OCI-LY7 (cell line): Measurements from ENCODE around the gene SEMA7A. TPM values are rescaled to one million over a fixed set of nuclear protein-coding genes. Genes with fewer than 3 reads are reported as not detected.
"Not testable (repeated sequence)": the region's sequence is repeated elsewhere in the genome, so short reads cannot be mapped to it uniquely, and the experiment has no call there.

ENCODE experiments used
- BruUV-seq: library from RNA; stranded (reverse); fragments of 400-500 nt; replicated peaks from 2 replicates; lab custom pipeline; 2021; lab: Mats Ljungman, UMichigan
- CTCF ChIA-PET: fragments of 300-600 bp; sonication (Branson Sonifier 250); formaldehyde crosslinking; loops from one replicate; lab custom pipeline; 2022; ENCODE audit warnings: antibody characterized with exemption; ENCODE audit not compliant: unreplicated experiment; lab: Charles Lee
- POLR2A ChIA-PET: fragments of 300-600 bp; sonication (Branson Sonifier 250); formaldehyde crosslinking; loops from one replicate; lab custom pipeline; 2022; ENCODE audit warnings: antibody characterized with exemption; lab: Charles Lee
- DNase-seq: peaks from one replicate; pipeline ENCODE4 v3.0.0-alpha.2; 2015; ENCODE audit warnings: low spot score
- H2AFZ ChIP-seq: fragments of 200-600 bp; sonication (generic), shearing (Covaris generic); 2 replicates; pipeline ENCODE4 v1.6.1; 2014; ENCODE audit warnings: mild to moderate bottlenecking, antibody characterized with exemption, low read length, moderate library complexity
- H3K27ac ChIP-seq: fragments of 200-600 bp; sonication (generic); 2 replicates; pipeline ENCODE4 v1.5.1; 2014; ENCODE audit warnings: mixed run types, low read depth, mild to moderate bottlenecking, moderate library complexity, low read length, inconsistent platforms; ENCODE audit not compliant: poor library complexity, severe bottlenecking
- H3K36me3 ChIP-seq: fragments of 200-600 bp; sonication (generic); 2 replicates; pipeline ENCODE4 v1.6.1; 2014; ENCODE audit warnings: mild to moderate bottlenecking, antibody characterized with exemption, low read length, moderate library complexity, mixed read lengths; ENCODE audit not compliant: insufficient read depth
- H3K4me1 ChIP-seq: fragments of 200-600 bp; sonication (generic); 2 replicates; pipeline ENCODE4 v1.5.1; 2014; ENCODE audit warnings: mild to moderate bottlenecking, low read length; ENCODE audit not compliant: insufficient read depth, poor library complexity, severe bottlenecking
- H3K4me2 ChIP-seq: fragments of 200-600 bp; sonication (generic); 2 replicates; pipeline ENCODE4 v1.6.1; 2014; ENCODE audit warnings: mild to moderate bottlenecking, low read length
- H3K4me3 ChIP-seq: fragments of 200-600 bp; sonication (generic); 2 replicates; pipeline ENCODE4 v1.5.1; 2014; ENCODE audit warnings: mild to moderate bottlenecking, low read depth, low read length; ENCODE audit not compliant: poor library complexity, severe bottlenecking
- H3K79me2 ChIP-seq: fragments of 200-600 bp; sonication (generic); 2 replicates; pipeline ENCODE4 v1.6.1; 2016; ENCODE audit warnings: low read depth, mild to moderate bottlenecking, low read length, moderate library complexity, mixed read lengths; ENCODE audit not compliant: insufficient read depth
- H3K9me2 ChIP-seq: fragments of 200-600 bp; sonication (generic); 2 replicates; pipeline ENCODE4 v1.6.1; 2016; ENCODE audit warnings: mild to moderate bottlenecking, low read length, mixed read lengths; ENCODE audit not compliant: insufficient read depth
- H3K9me3 ChIP-seq: fragments of 200-600 bp; sonication (generic); 2 replicates; pipeline ENCODE4 v1.6.1; 2014; ENCODE audit warnings: mild to moderate bottlenecking, mixed run types, low read length, mixed read lengths
- H4K20me1 ChIP-seq: fragments of 200-600 bp; sonication (generic); 2 replicates; pipeline ENCODE4 v1.6.1; 2014; ENCODE audit warnings: mild to moderate bottlenecking, antibody characterized with exemption, low read length, moderate library complexity, mixed read lengths; ENCODE audit not compliant: insufficient read depth
- CTCF ChIP-seq: fragments of 200-600 bp; sonication (generic); conservative IDR thresholded peaks from 2 replicates; pipeline ENCODE4 v1.5.1; 2014; ENCODE audit warnings: mild to moderate bottlenecking, antibody characterized with exemption, low read length, moderate library complexity, mixed read lengths
- EZH2phosphoT487 ChIP-seq: fragments of 200-600 bp; sonication (generic); IDR thresholded peaks from 2 replicates; pipeline ENCODE4 v1.6.1; 2018; ENCODE audit warnings: low read depth, borderline replicate concordance, mild to moderate bottlenecking, mixed run types, antibody characterized with exemption, low read length, moderate library complexity, mixed read lengths
- intact Hi-C: fragments of 100-400 bp; cut with micrococcal nuclease; formaldehyde crosslinking; loops from one replicate; pipeline ENCODE4 v1.10.0; 2022; ENCODE audit not compliant: unreplicated experiment
- total RNA-seq, 2 experiments: library from RNA; depleted of rRNA in 1 of 2; stranded (reverse); fragments of >200 nt in 1 of 2; shearing (Covaris generic) in 1 of 2; gene quantifications; 2 replicates each; pipeline ENCODE4 v1.2.3, GENCODE V29; 2014 to 2022

The SEMA7A gene
- total RNA-seq, 2 experiments from 2014 or later = 0.06 to 1.0 TPM

DNA sequence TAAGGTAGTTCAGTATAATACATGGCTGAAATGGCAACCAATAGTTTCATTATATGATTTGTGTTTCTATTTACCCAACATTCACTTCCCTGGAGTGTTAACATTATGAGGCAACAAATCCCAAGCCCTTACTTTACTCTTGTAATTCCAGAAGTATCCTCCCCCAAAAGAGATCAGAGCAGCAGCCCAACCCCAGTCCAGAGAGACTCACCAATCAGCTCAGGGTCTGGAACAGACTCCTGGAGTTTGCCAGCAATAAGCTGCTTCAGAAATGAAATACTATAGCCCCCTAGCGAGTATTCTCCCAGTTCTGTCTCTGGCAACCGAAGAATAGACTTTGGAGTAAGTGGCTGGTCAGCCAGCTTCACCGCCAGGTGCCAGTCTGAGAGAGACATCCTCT lies 24.7 kb upstream of the SEMA7A start:
- intact Hi-C loops = no loop called here
- ChIA-PET CTCF (no interaction called here), POLR2A (interaction anchor here (0.6 to 0.8 kb wide), 3 partner anchors 35 to 546 kb away, joined by 3 to 4 read pairs (median 3); no protein-coding TSS in a partner anchor)
- Histone ChIP-seq H3K9me2 (no peaks in the 10 kb centered on the region), H4K20me1 (no peaks in the 10 kb centered on the region), H3K36me3 (peaks cover 14% of the 10 kb centered on the region), H3K27ac (no peak overlapping the region), H3K9me3 (peaks cover 3% of the 10 kb centered on the region; the same call in 1 of the 2 replicates), H2AFZ (no peak overlapping the region), H3K4me2 (no peak overlapping the region), H3K79me2 (peaks cover 13% of the 10 kb centered on the region; the same call in 1 of the 2 replicates), H3K4me3 (no peak overlapping the region), H3K4me1 (peaks cover 22% of the 10 kb centered on the region)
- DNase-seq = no peak
- TF ChIP-seq EZH2phosphoT487 (no peak), CTCF (no peak)
- no TSS peak for BruUV-seq

DNA sequence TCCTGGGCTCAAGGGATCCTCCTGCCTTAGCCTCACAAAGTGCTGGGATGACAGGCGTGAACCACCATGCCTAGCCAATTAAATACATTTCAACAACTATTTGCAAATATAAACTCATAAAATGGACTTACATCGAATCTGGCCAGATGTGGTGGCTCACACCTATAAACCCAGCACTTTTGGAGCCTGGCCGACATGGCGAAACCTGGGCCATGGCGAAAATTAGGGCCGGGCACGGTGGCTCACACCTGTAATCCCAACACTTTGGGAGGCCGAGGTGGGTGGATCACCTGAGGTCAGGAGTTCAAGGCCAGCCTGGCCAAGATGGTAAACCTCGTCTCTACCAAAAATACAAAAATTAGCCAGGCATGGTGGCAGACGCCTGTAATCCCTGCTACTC lies 23.3 kb upstream of the SEMA7A start:
- H3K4me3 ChIP-seq, H3K36me3 ChIP-seq, H3K27ac ChIP-seq, H3K9me2 ChIP-seq, DNase-seq, H4K20me1 ChIP-seq, BruUV-seq, H3K4me2 ChIP-seq, intact Hi-C loops, H3K79me2 ChIP-seq, H3K9me3 ChIP-seq, H3K4me1 ChIP-seq, CTCF ChIA-PET, H2AFZ ChIP-seq: not testable (repeated sequence)
- POLR2A ChIA-PET = interaction anchor here (1.6 kb wide), 1 partner anchor 157 kb away, joined by 3 read pairs; no protein-coding TSS in a partner anchor

DNA sequence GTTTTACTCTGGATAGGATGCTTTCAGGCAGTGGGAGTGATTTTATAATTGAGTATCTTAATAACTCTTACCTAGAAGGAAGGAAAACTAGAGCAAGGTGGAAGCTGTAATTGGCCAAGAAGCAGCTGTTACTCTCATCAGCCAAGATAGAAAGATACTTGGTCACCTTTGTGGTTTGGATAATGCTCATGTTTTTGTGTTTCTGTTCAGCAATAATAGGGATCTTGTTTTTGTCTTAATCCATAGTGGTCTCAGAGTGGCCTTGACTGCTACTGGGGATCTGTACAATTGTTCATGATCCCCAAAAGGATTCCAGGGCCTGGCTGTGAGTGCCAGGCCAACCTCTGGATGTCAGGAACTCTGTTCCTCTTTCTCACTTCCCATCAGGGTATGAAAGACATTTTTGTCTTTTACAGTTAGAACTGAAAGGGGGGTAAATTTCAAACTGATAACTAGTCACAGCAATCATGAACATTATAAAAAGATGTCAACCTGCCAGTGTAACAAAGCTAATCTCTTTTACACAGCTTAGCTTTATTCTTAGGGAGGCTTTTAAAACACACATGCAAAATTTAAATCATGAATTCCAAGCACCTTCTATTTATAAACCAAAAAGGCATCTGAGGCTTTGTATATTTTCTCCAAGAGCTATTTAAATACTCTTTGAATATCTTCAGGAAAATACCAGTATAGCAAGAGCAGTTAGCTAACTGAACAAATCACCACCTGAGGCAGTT lies 21.2 kb upstream of the SEMA7A start:
- H3K36me3 ChIP-seq = peaks cover 8% of the 10 kb centered on the region; the same call in 1 of the 2 replicates
- no peak overlapping the region for H3K27ac ChIP-seq
- no peak overlapping the region for H3K4me3 ChIP-seq
- intact Hi-C loops = no loop called here
- H3K9me3 ChIP-seq = no peaks in the 10 kb centered on the region
- H2AFZ ChIP-seq = no peak overlapping the region
- no peak for DNase-seq
- H3K9me2 ChIP-seq = no peaks in the 10 kb centered on the region
- POLR2A ChIA-PET = interaction anchor here (1.2 kb wide), 2 partner anchors 13 to 71 kb away, joined by 3 read pairs; no protein-coding TSS in a partner anchor
- peaks cover 2% of the 10 kb centered on the region for H3K4me1 ChIP-seq
- H4K20me1 ChIP-seq = no peaks in the 10 kb centered on the region
- no peak for TF ChIP-seq EZH2phosphoT487
- TF ChIP-seq CTCF = no peak
- CTCF ChIA-PET = no interaction called here
- H3K4me2 ChIP-seq = no peak overlapping the region
- H3K79me2 ChIP-seq = no peaks in the 10 kb centered on the region
- no TSS peak for BruUV-seq
